GM12878 (cell line): ENCODE data around the gene DEF6. TPM values are rescaled to one million over a fixed set of nuclear protein-coding genes. Genes with fewer than 3 reads are reported as not detected.

Experiments
- NFYA ChIP-seq: IDR thresholded peaks from 2 replicates; pipeline ENCODE4 v1.6.1; 2011; ENCODE audit warnings: low read depth, mild to moderate bottlenecking, low read length, improper control_type of control experiment, borderline replicate concordance
- ZBTB4 ChIP-seq: fragments of 450-650 bp; formaldehyde crosslinking; IDR thresholded peaks from 2 replicates; pipeline ENCODE4 v1.4.0; 2022; ENCODE audit warnings: mild to moderate bottlenecking, moderate library complexity
- ZBTB40 ChIP-seq: fragments of 450-650 bp; IDR thresholded peaks from 2 replicates; pipeline ENCODE4 v1.6.1; 2016; ENCODE audit warnings: mild to moderate bottlenecking, moderate library complexity, borderline replicate concordance
- polyA plus RNA-seq, 11 experiments: library from polyadenylated mRNA; depleted of rRNA in 4 of 11; unstranded in 6 of 11; stranded (reverse) in 5 of 11; fragments of >200 nt; fragmentation: Nextera tagmentation in 4 of 11; fragmentation: Illumina TruSeq in 1 of 11; extraction: Ambion mirVana in 4 of 11; extraction: Trizol in 1 of 11; gene quantifications; 1 replicate in 1 of 11; 2 replicates in 10 of 11; pipeline versions ENCODE4 v1.2.1 to v1.2.3, GENCODE V29; 2011 to 2016; ENCODE audit warnings: inconsistent platforms in 2 of 11, missing spikeins in 2 of 11, low read depth in 1 of 11
- total RNA-seq, 4 experiments: library from RNA; depleted of rRNA in 3 of 4; stranded (reverse); fragments of >200 nt in 3 of 4; fragmentation: Illumina TruSeq in 1 of 4; extraction: Trizol in 1 of 4; gene quantifications; 2 replicates each; pipeline versions ENCODE4 v1.2.1 to v1.2.3, GENCODE V29; 2013 to 2021

DEF6 gene
- total and polyA plus RNA-seq, 10 of the 15 experiments (the other 5 are each of a cell fraction or from before 2014, with no cell fraction given) = 3.3 to 69.5 (median 48.8) TPM

GRCh38 chr6:35259194-35259947, 38.2 kb upstream of the DEF6 start, which contains the start of gene ZNF76 (continued):
- no peak for TF ChIP-seq ZBTB40
- TF ChIP-seq NFYA = no peak
- TF ChIP-seq ZBTB4 (CRISPR knock-in tag) = no peak
